HepG2 (cell line): ENCODE measurements around the gene UBE2E1. TPM values are rescaled to one million over a fixed set of nuclear protein-coding genes. Genes with fewer than 3 reads are reported as not detected.

Experiments used
- ATAC-seq: fragments of 200-7000 bp; cut with Tn5 transposase; 3 replicates; pipeline ENCODE4 v1.9.1; 2020; ENCODE audit warnings: mild to moderate bottlenecking, moderate library complexity
- BruUV-seq: library from RNA; stranded (reverse); fragments of 400-500 nt; replicated peaks from 2 replicates; lab custom pipeline; 2021; lab: Mats Ljungman, UMichigan
- CTCF ChIA-PET: fragments of 300-600 bp; formaldehyde crosslinking; extraction: SDS; loops from one replicate; lab custom pipeline; 2021; ENCODE audit warnings: low total read pairs, inconsistent platforms, low intra/inter-chr PET ratio; lab: Yijun Ruan, JAX
- POLR2A ChIA-PET: fragments of 350-600 bp; sonication (Branson Sonifier 250); formaldehyde crosslinking; loops from one replicate; lab custom pipeline; 2020; ENCODE audit warnings: antibody characterized with exemption, inconsistent platforms; lab: Yijun Ruan, JAX
- DNase-seq: peaks from one replicate; pipeline ENCODE4 v3.0.0-alpha.2; 2015; ENCODE audit warnings: low spot score
- FAIRE-seq: peaks from 3 replicates; lab custom pipeline; 2011; peaks lifted over from hg19 to GRCh38; lab: Jason Lieb, UNC
- H2AFZ ChIP-seq: one replicate; pipeline ENCODE4 v1.6.1; 2011; ENCODE audit warnings: low read length, inconsistent platforms
- H3K27ac ChIP-seq: fragments of 300-600 bp; 3 replicates; pipeline ENCODE4 v1.8.0; 2011; ENCODE audit warnings: mixed run types, mild to moderate bottlenecking, mixed read lengths, low read length, inconsistent platforms; ENCODE audit not compliant: insufficient read depth; ENCODE audit errors: extremely low read length
- H3K27me3 ChIP-seq, 2 experiments: fragments of 200-600 bp in 1 of 2; 2 replicates in 1 of 2; 3 replicates in 1 of 2; pipeline versions ENCODE4 v1.6.0 to v1.8.0; 2011; ENCODE audit warnings: low read length in 2 of 2, mild to moderate bottlenecking in 2 of 2, moderate library complexity in 2 of 2, inconsistent platforms in 1 of 2; ENCODE audit not compliant: insufficient read depth in 2 of 2, control insufficient read depth in 1 of 2
- H3K36me3 ChIP-seq, 2 experiments: fragments of 200-600 bp in 1 of 2; replicated peaks in 1 of 2; 2 replicates in 1 of 2; 3 replicates in 1 of 2; pipeline versions ENCODE4 v1.5.1 to v1.8.0; 2011; ENCODE audit warnings: low read length in 2 of 2, inconsistent platforms in 1 of 2; ENCODE audit not compliant: insufficient read depth in 2 of 2, control insufficient read depth in 1 of 2
- H3K4me1 ChIP-seq: 2 replicates; pipeline ENCODE4 v1.5.1; 2012; ENCODE audit warnings: low read length, inconsistent platforms; ENCODE audit not compliant: insufficient read depth
- H3K4me2 ChIP-seq: 2 replicates; pipeline ENCODE4 v1.6.0; 2011; ENCODE audit warnings: low read depth, low read length, inconsistent platforms
- H3K4me3 ChIP-seq, 3 experiments: fragments of 200-600 bp in 1 of 3; sonication (generic), shearing (Covaris generic) in 1 of 3; replicated peaks in 1 of 3; 2 replicates each; pipeline ENCODE4 v1.5.1; 2011 to 2016; ENCODE audit warnings: low read length in 3 of 3, inconsistent platforms in 2 of 3, low read depth in 2 of 3, mild to moderate bottlenecking in 2 of 3, control low read depth in 1 of 3, mixed read lengths in 1 of 3; ENCODE audit not compliant: insufficient read depth in 1 of 3
- H3K79me2 ChIP-seq: one replicate; pipeline ENCODE4 v1.6.1; 2011; ENCODE audit warnings: low read length, inconsistent platforms; ENCODE audit not compliant: insufficient read depth
- H3K9ac ChIP-seq: 2 replicates; pipeline ENCODE4 v1.6.0; 2011; ENCODE audit warnings: mild to moderate bottlenecking, low read depth, low read length, inconsistent platforms; ENCODE audit not compliant: insufficient read depth
- H3K9me3 ChIP-seq: 2 replicates; pipeline ENCODE4 v1.5.1; 2012; ENCODE audit warnings: mild to moderate bottlenecking, low read length
- H4K20me1 ChIP-seq: 2 replicates; pipeline ENCODE4 v1.6.0; 2011; ENCODE audit warnings: inconsistent platforms, mild to moderate bottlenecking, low read length, moderate library complexity; ENCODE audit not compliant: insufficient read depth
- BRCA1 ChIP-seq: sonication (generic); formaldehyde crosslinking; IDR thresholded peaks from 2 replicates; pipeline ENCODE4 v1.4.0; 2020; ENCODE audit warnings: missing genetic modification reagents
- CTCF ChIP-seq: sonication (generic); formaldehyde crosslinking; IDR thresholded peaks from 2 replicates; pipeline ENCODE4 v1.5.0; 2020; ENCODE audit warnings: mild to moderate bottlenecking, missing genetic modification reagents, moderate library complexity
- GZF1 ChIP-seq: sonication (generic); formaldehyde crosslinking; IDR thresholded peaks from 2 replicates; pipeline ENCODE4 v1.5.1; 2020; ENCODE audit warnings: mild to moderate bottlenecking, missing genetic modification reagents
- RFX5 ChIP-seq: IDR thresholded peaks from 2 replicates; pipeline ENCODE4 v1.6.1; 2011; ENCODE audit warnings: low read depth, low read length, improper control_type of control experiment
- SP4 ChIP-seq: sonication (generic); formaldehyde crosslinking; IDR thresholded peaks from 2 replicates; pipeline ENCODE4 v1.8.1; 2023; ENCODE audit warnings: mild to moderate bottlenecking, missing genetic modification reagents
- TOPORS ChIP-seq: sonication (generic); formaldehyde crosslinking; IDR thresholded peaks from 2 replicates; pipeline ENCODE4 v1.8.0; 2023; ENCODE audit warnings: mild to moderate bottlenecking, missing genetic modification reagents
- ZNF276 ChIP-seq: sonication (generic); formaldehyde crosslinking; IDR thresholded peaks from 2 replicates; pipeline ENCODE4 v1.4.0; 2020; ENCODE audit warnings: mild to moderate bottlenecking, low read depth, missing genetic modification reagents
- ZNF329 ChIP-seq: sonication (generic); formaldehyde crosslinking; IDR thresholded peaks from 2 replicates; pipeline ENCODE4 v1.9.0; 2021; ENCODE audit warnings: low read depth, mild to moderate bottlenecking, missing genetic modification reagents
- ZNF609 ChIP-seq: sonication (generic); formaldehyde crosslinking; IDR thresholded peaks from 2 replicates; pipeline ENCODE4 v1.4.0; 2020; ENCODE audit warnings: mild to moderate bottlenecking, missing genetic modification reagents, borderline replicate concordance
- ZNF660 ChIP-seq: sonication (generic); formaldehyde crosslinking; IDR thresholded peaks from 2 replicates; pipeline ENCODE4 v1.5.1; 2020; ENCODE audit warnings: mild to moderate bottlenecking, low read depth, missing genetic modification reagents, borderline replicate concordance
- ZNF704 ChIP-seq: sonication (generic); formaldehyde crosslinking; IDR thresholded peaks from 2 replicates; pipeline ENCODE4 v1.8.1; 2023; ENCODE audit warnings: mild to moderate bottlenecking, inconsistent platforms, moderate library complexity, missing genetic modification reagents, borderline replicate concordance
- WGBS: methylation state at CpG from one replicate; pipeline ENCODE4 v1.1.6; 2017; ENCODE audit warnings: low lambda C conversion rate; 5-methylcytosine and 5-hydroxymethylcytosine counted together
- in situ Hi-C: cut with HindIII; loops from 2 replicates; pipeline ENCODE4 v1.10.0; 2017; ENCODE audit warnings: low pct_unique_long_range_greater_than_20kb; ENCODE audit not compliant: extremely low pct_ligation_motif_present
- intact Hi-C: fragments of 100-400 bp; cut with micrococcal nuclease; formaldehyde crosslinking; loops from one replicate; pipeline ENCODE4 v1.10.0; 2022; ENCODE audit not compliant: unreplicated experiment
- polyA plus RNA-seq, 8 experiments: library from polyadenylated mRNA; depleted of rRNA in 3 of 8; stranded (reverse) in 7 of 8; unstranded in 1 of 8; fragments of >200 nt; fragmentation: Illumina TruSeq in 4 of 8; extraction: Trizol in 4 of 8; gene quantifications; 2 replicates each; pipeline versions ENCODE4 v1.2.1 to v1.2.3, GENCODE V29; 2011 to 2016; ENCODE audit warnings: low read depth in 4 of 8, missing spikeins in 1 of 8, mixed read lengths in 1 of 8; ENCODE audit not compliant: insufficient read depth in 1 of 8
- total RNA-seq, 5 experiments: library from RNA; depleted of rRNA; stranded (reverse); fragments of >200 nt; fragmentation: Illumina TruSeq; extraction: Trizol; gene quantifications; 2 replicates each; pipeline ENCODE4 v1.2.3, GENCODE V29; 2016; ENCODE audit warnings: low read depth in 1 of 5

UBE2E1 gene
- total and polyA plus RNA-seq, 2 of the 13 experiments (the other 11 are each of a cell fraction or from before 2014, with no cell fraction given), result 55.4 to 61.8 TPM

- TF ChIP-seq CTCF (CRISPR knock-in tag) (peak; percentile 42), ZNF329 (no peak)
Measured at GRCh38 chr3:23761440-23761896, 44.3 kb upstream of the UBE2E1 start (continued).

- no peak for ATAC-seq
- no peak for FAIRE-seq
- no peaks in the 10 kb centered on the region for H4K20me1 ChIP-seq
- H3K4me3 ChIP-seq, result no peak overlapping the region
- no peak overlapping the region for H3K27ac ChIP-seq
- DNase-seq, result no peak
- no peak overlapping the region for H3K4me2 ChIP-seq
- CTCF ChIA-PET, result no interaction called here
- intact Hi-C loops, result loop anchor here (5.0 kb wide), 1 partner anchor 580 kb away; no protein-coding TSS in a partner anchor
- in situ Hi-C loops, result no loop called here
- 46% methylated on average over 7 of the region's 7 CpGs for WGBS
- H3K9me3 ChIP-seq, result no peaks in the 10 kb centered on the region
- BruUV-seq, result no TSS peak
- peaks cover 0 to 6% of the 10 kb centered on the region in 2 experiments; a peak in 1 of 5 replicates for H3K27me3 ChIP-seq
- H3K4me1 ChIP-seq, result no peaks in the 10 kb centered on the region
- H3K9ac ChIP-seq, result no peak overlapping the region
- H2AFZ ChIP-seq, result no peak overlapping the region
- POLR2A ChIA-PET, result no interaction called here
- H3K79me2 ChIP-seq, result no peaks in the 10 kb centered on the region
- H3K36me3 ChIP-seq, result no peaks in the 10 kb centered on the region
- TF ChIP-seq RFX5 (no peak), ZNF704 (CRISPR knock-in tag) (no peak), GZF1 (CRISPR knock-in tag) (no peak), TOPORS (CRISPR knock-in tag) (no peak), SP4 (no peak), ZNF660 (CRISPR knock-in tag) (no peak), BRCA1 (CRISPR knock-in tag) (no peak), ZNF609 (CRISPR knock-in tag) (no peak), ZNF276 (CRISPR knock-in tag) (no peak)
Measured at GRCh38 chr3:23762214-23762613, 43.5 kb upstream of the UBE2E1 start.
